CD4-positive, alpha-beta T cell treated with Interleukin-6 at 100 ng/mL for 8 hours (primary cell): ENCODE data around the gene MGAT5.

Source experiments
- DNase-seq: peaks from one replicate; pipeline ENCODE4 v3.0.0-alpha.2; 2020; ENCODE audit warnings: mixed read lengths, low spot score

Gene MGAT5

GRCh38 chr2:134335601-134336000 lies 81.7 kb downstream of the MGAT5 start:
- no peak for DNase-seq

DNA sequence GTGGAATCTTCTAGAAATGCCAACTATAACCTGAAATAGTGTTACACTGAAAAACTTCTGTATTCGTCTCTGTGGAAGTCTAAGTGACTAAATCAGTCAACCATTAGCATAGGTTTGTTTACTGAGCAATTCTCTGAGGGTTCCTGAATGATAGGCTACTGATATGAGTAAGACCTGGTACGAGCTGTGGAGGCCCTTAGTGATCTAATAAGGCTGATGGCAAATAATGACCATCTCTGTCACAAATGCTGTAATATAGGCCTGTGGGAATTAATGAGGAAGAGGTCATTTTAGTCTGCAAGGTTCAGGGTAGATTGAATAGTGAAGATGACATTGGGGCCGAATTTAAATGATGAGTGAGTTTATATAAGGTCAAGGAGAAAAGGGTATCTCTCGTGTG lies 82.5 kb downstream of the MGAT5 start:
- no peak for DNase-seq

GRCh38 chr2:134336921-134337320 lies 83.0 kb downstream of the MGAT5 start:
- DNase-seq = no peak

DNA sequence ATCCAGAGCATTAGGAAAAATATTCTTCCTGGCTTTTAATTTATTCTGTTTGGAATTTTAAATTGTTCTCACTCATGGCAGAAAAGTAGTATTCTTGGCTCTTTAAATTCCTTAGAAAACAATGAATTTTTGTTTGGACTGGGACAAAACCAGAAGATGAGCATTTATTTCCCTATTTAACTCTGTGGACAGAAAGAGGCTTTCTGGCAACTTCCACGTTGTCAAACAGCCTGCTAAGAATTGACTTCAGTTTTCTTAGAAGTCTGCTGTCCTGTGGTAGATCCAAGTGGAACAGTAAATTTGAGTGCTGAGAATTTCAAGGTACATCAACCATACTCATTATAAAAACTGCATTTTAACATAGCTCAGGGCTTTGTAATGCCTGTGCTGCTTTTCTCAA lies 83.8 kb downstream of the MGAT5 start:
- DNase-seq = no peak

GRCh38 chr2:134338208-134338607 lies 84.3 kb downstream of the MGAT5 start:
- no peak for DNase-seq

DNA sequence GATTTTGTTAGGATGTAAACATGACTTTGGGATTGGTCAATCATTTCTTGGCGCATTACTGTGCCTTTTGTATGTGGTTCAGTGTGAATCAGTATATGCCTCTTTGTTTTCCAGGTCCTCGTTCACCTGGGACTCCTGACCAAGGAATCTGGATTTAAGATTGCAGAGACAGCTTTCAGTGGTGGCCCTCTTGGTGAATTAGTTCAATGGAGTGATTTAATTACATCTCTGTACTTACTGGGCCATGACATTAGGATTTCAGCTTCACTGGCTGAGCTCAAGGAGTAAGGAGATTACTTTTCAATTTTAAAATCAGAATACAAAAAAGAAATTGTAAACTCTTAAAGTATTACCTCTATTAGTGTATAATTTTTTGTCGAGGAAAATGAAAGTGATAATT lies 87.6 kb downstream of the MGAT5 start:
- no peak for DNase-seq

DNA sequence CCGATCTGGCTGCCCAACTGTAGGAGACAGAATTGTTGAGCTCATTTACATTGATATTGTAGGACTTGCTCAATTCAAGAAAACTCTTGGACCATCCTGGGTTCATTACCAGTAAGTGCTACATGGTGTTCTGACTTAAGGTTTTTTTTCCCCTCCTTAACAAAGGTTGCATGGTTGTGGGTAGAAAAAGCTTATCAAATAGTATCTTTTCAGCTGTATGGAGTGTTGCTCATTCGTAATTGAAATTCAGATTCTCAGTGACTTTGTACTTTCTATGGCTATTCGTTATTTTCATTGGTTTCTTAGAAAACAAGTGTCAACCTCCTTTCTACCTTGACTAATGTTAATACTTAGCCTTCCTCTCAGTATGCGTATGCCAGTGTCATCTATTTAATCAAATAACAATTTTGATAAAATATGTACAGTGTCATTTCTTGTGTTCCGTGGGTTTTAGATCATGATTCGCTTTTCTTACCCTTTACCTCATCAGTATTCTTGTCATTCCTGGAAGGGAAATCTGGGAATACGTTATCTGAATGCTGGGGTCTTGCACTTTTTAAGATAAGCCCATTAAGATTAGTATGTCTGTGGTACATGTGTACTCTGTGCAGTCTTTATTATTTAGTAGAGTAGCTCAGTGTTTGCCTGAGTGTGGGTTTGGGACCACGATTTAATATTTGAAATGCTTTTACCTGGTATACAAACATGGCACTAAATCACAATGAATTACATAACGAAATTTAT lies 91.3 kb downstream of the MGAT5 start:
- no peak for DNase-seq

- DNase-seq = no peak
Observed at GRCh38 chr2:134346141-134346540, 92.3 kb downstream of the MGAT5 start.

GRCh38 chr2:134347756-134348155 lies 93.9 kb downstream of the MGAT5 start:
- no peak for DNase-seq

GRCh38 chr2:134348239-134348638 lies 94.4 kb downstream of the MGAT5 start:
- DNase-seq = no peak

DNA sequence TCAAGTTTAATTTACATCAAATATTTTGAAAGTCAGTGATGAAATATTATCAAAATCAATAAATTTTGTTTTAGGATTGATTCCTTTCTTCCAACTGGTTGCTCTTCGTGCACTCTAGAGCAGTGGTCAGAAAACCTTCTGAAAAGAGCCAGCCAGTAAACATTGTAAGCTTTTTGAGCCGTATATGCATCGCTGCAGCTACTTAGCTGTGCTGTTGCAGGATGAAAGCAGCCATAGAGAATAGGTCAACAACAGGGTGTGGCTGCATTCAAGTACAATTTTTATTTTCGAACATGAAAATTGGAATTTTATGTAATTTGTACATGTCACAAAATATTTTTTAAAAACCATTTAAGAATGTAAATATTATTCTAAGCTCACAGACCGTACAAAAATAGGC lies 94.9 kb downstream of the MGAT5 start:
- DNase-seq = no peak

DNA sequence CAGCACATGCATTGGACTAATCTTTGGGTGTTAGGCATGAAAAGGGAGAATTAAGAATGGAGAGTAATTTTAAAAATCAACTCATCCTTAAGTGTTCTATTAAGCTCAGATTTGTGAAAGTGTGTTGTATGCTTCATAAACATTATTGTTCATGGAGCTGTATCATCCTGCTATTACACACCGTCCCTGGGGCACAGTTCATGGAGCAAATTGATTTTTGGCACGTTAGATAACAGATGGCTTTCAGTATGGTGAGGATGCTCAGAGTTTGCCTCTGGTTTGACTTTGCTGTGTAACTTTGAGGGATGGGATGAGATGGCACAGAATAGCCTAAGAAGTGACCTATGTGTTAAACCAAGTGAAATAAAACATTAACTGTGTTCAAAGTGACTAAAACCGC lies 97.1 kb downstream of the MGAT5 start:
- DNase-seq = no peak

DNA sequence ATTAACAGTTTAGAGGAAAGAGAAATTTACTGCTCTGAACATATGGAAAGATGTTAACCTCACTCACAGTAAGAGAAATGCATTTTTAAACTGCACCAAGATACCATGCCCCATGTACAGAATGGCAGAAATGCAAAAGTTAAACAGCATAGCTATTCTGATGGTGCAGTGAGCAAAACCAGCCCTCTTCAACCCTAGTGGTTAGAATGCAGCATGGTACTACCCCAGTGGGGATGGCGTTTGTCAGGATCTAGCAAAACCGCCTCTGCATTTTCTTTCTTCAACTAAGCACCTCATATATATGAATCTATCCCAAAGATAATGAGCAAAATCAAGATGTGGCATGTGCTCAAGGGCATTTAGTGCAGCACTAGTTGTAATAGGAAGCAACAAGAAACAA lies 98.0 kb downstream of the MGAT5 start:
- no peak for DNase-seq

DNA sequence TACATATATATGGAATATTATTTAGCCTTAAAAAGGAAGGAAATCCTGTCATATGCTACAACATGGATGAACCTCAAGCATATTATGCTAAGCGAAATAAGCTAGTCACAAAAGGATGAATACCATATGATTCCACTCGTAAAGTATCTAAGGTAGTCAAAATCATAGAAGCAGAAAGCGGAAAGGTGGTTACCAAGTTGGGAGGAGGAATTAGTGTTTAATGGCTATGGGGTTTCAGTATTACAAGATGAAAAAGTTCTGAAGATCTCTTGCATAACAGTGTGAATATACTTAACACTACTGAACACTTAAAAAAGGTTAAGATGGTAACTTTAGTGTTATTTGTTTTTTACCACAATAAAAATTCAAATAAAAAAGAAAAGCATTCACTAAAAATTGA lies 99.0 kb downstream of the MGAT5 start:
- DNase-seq = no peak

- no peak for DNase-seq
Observed at GRCh38 chr2:134354611-134355010, 100.7 kb downstream of the MGAT5 start.

- no peak for DNase-seq
Observed at GRCh38 chr2:134357814-134358213, 103.9 kb downstream of the MGAT5 start.

DNA sequence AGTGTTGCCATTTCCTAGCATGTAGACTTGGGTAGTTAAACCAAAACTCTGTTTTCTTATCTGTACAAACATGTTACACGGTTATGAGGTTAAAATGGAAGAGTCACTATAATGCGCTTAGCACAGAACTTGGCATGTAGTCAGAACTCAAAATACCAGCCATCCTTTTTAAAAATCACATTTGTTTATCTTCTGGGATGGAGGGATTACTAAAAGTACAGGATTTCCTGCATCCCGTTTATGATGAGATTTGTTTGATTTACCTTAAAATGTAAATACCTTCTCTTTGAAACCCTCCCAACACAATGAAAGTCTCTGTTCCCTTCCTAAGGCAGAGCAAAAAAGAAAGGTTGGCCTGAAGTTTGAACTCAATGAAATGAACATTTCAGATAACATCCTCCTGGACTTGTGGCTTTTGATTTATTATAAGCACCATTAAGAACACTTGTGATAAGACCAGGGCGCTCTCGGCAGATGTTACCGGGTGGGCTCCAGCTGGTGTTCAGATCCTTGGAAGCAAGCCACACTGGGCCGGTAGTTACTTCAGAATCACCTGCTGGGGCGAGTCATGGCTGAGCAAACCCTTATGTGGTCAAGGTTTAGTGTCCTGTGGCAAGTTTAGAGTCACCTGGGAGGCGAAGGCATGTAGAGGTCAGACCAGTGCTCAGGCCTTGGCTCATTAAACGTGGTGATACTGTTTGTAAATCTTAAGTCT lies 105.7 kb downstream of the MGAT5 start:
- DNase-seq = no peak

DNA sequence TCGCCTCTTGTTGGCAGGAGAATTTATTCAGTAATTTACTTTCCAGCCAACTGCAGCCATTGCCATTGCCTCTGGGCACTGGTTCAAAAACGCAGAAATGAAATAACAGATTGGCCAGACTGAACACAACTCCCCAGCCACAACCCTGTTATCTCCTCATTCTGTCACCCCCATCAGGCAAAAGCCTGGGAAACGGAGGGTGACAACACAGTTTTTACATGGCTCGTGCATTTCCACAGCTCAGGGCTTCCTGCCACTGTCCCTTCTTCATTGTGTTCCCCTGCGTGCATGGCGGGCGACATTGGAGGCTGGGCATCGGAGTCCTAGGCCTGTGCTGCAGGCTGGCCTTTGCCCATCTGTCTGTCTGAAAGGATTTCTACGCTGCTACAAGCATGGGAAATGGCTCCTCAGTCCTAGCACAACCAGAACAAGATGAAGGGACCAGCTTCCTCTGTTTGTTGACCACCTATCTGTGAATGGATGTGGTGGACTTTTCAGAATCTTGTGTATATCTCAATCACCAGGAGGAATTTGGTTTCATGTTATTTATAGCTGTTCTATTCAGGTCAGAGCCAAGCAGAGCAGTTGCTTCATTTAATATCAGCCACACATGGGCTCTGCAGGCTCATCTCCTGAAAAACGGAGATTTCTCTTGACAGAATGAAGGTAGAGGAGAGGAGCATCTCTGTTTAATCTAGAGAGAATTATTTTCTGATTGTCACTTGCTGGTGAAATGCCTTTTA lies 107.0 kb downstream of the MGAT5 start:
- DNase-seq = no peak

DNA sequence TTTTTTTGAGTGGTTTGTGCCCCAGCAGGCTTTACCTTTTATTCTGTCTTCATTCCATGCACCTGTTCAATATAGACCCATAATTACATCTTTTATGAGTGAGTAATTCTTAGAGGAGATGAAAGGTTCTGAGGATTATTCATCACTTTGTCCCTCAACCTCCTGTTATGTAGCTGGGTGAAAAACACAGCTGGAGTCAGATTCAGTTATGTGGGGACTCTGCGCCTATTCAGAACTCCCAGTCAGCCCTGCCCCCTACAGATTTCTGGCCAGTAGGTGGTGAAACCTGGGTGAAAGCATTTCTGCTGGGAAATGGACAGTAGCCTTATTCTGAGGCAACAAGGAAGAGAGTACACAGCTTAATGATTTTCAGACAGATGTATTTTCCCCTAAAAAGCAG lies 107.8 kb downstream of the MGAT5 start:
- DNase-seq = no peak

DNA sequence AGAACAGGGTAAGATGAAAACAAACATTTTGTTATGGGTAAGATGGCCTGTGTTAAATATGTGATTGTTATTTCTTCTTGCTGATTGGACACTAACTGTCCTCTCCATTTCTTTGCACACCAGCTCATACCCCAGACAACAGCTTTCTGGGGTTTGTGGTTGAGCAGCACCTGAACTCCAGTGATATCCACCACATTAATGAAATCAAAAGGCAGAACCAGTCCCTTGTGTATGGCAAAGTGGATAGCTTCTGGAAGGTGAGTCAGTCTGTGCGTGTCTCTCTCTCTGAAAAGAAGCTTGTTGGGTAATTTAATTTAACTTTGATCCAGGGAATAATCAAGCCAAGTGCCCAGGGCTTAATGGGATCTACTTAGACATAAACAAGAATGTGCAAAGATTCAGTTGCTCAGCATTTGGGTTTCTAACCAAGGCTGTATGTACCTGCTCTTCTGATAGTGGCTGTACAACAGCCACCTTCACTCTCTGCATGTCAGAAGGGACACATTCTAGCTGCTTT lies 108.3 kb downstream of the MGAT5 start:
- no peak for DNase-seq

GRCh38 chr2:134362740-134363139 lies 108.9 kb downstream of the MGAT5 start:
- DNase-seq = no peak

GRCh38 chr2:134365356-134365755 lies 111.5 kb downstream of the MGAT5 start:
- DNase-seq = no peak

GRCh38 chr2:134366359-134366758 lies 112.5 kb downstream of the MGAT5 start:
- DNase-seq = no peak
